ENCODE results near the gene FBXO42.
A peak's percentile ranks its signal among the peaks of the same experiment; 100 is the strongest.

The FBXO42 gene

DNA sequence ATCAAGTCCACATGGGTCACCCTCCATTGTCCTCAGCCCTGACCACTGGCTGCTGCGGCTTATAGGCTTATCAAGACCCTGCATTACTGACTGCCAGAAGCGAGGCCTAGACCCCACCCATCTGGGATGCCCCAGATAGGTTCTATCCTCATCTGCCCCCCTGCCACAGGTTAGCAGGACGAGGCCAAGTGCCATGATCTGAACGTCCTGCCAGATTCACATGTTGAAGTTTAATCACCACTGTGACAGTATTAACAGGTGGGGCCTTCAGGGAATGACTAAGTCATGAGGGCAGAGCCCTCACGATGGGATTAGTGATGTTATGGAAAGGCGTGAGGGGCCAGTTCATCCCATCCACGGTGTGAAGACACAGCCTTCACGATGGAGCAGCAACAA lies 109.1 kb downstream of the FBXO42 start:
- Mint-ChIP-seq H3K27me3 (no peaks in the 10 kb centered on the region), H3K4me1 (peaks cover 18% of the 10 kb centered on the region), H3K4me3 (no peak overlapping the region), H3K27ac (no peak overlapping the region), H3K36me3 (peaks cover 3% of the 10 kb centered on the region), H3K9me3 (peaks cover 3% of the 10 kb centered on the region)
- no peak for DNase-seq
- CTCF ChIA-PET, result interaction anchor here (1.0 to 5.5 kb wide), 10 partner anchors 11 to 169 kb away, joined by 3 to 53 read pairs (median 8); partner anchors contain the start of gene FAM131C

DNA sequence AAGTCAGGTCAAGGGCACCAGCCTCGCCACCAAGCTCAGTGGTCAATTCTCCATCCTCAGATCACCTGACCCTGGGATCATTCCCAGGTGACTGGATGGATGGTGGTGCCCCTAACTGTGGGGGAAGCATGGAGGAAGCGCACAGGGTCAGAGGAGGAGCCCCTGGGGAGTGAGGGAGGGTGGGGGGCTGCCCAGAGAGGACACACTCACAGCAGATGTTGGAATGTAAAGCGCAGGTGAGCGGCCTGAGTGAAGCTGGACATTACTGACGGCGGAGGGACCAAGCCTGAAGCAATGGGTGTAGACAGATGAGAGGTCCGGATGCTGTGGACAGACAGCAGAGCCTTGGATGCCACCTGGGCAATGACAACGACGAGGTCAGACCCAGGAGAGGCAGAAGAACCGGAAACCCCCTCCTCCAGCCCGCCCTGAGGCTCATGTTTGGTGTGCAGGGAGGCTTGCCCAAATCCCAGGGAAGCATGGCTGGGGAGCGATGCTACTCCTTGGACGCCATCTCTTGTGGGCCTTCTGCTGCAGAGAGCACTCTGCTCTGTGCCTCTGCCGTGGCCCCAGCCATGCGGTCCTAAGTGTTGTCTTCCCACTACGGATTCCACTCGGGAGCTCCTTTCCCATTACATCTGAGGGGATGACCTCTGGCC lies 109.6 kb downstream of the FBXO42 start:
- peaks cover 3% of the 10 kb centered on the region for H3K9me3 Mint-ChIP-seq
- DNase-seq, result no peak
- CTCF ChIA-PET, result interaction anchor here (1.0 to 5.5 kb wide), 8 partner anchors 11 to 164 kb away, joined by 4 to 53 read pairs (median 10); no protein-coding TSS in a partner anchor
- H3K4me1 Mint-ChIP-seq, result peaks cover 21% of the 10 kb centered on the region
- peaks cover 3% of the 10 kb centered on the region for H3K36me3 Mint-ChIP-seq
- no peak overlapping the region for H3K27ac Mint-ChIP-seq
- H3K27me3 Mint-ChIP-seq, result no peaks in the 10 kb centered on the region
- no peak overlapping the region for H3K4me3 Mint-ChIP-seq

DNA sequence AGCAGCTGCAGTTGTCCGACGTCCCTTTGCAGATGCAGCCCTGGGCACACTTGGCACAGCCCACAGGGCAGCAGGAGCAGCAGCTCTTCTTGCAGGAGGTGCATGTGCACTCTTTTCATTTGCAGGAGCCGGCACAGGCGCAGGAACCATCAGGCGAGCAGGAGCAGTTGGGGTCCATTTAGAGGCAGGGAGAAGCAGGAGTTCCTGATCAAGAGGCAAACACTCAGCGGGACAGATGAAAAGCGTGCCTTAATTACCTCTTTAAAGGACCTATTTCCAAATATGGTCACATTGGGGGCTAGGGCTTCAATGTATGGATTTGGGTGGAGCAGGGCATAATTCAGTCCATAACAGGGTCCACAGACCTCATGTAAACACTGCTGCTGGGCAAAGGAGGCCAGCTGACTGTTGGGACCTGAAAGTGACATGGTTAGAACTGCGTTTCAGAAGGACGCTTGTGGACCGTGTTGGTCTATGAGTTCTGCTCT lies 111.0 kb downstream of the FBXO42 start:
- Mint-ChIP-seq H3K27ac (no peak overlapping the region), H3K36me3 (no peaks in the 10 kb centered on the region), H3K27me3 (no peaks in the 10 kb centered on the region), H3K4me1 (peaks cover 33% of the 10 kb centered on the region), H3K4me3 (no peak overlapping the region), H3K9me3 (peaks cover 3% of the 10 kb centered on the region)
- CTCF ChIA-PET, result interaction anchor here (0.5 to 5.5 kb wide), 4 partner anchors 40 to 162 kb away, joined by 3 to 53 read pairs (median 28); no protein-coding TSS in a partner anchor
- DNase-seq, result no peak

DNA sequence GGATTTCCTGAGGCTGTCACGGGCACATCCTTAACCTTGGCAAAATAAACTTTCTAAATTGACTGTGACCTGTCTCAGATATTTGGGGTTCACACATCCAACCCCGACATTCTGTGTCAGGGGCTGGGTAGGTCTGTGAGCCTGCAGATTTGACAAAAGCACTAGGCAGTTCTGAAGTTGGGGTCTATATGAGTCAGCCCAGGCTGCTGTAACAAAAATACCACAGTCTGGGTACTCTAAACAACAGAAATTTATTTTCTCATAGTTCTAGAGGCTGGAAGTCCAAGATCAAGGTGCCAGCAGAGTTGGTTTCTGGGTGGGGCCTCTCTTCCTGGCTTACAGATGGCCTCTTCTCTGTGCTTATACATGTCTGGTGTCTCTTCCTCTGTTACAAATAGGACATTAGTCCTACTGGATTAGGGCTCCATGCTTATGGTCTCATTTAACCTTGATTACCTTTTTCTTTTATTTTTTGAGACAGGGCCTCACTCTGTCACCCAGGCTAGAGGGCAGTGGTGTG lies 112.2 kb downstream of the FBXO42 start:
- H3K27ac Mint-ChIP-seq, result peak overlapping the region; percentile 42
- no peaks in the 10 kb centered on the region for H3K27me3 Mint-ChIP-seq
- no peak overlapping the region for H3K4me3 Mint-ChIP-seq
- H3K36me3 Mint-ChIP-seq, result no peaks in the 10 kb centered on the region
- DNase-seq, result no peak
- CTCF ChIA-PET, result no interaction called here
- H3K9me3 Mint-ChIP-seq, result peaks cover 3% of the 10 kb centered on the region
- peaks cover 41% of the 10 kb centered on the region for H3K4me1 Mint-ChIP-seq

DNA sequence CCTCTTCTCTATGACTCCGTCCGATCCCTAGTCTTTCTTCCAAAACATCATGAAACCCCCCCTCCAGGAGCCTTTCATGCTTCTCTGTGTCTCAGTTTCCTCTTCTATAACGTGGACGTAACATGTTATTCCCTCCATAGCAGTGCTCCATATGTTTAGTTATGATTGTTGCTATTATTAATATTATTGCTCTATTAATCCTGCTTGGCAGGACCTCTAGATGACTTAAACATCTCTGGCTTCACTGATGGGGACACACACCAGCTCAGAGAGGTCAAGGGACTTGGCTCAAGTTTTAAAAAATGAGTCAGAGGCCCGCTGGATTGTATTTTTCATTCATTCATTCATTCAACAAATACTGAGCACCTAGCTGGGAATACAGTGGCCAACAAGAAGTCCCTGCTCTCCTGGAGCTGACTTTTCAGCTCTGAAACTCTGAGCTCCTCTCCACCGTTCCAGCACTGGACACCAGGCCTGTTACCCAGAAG lies 114.9 kb downstream of the FBXO42 start:
- CTCF ChIA-PET, result interaction anchor here (0.7 to 1.4 kb wide), 4 partner anchors 25 to 164 kb away, joined by 3 to 5 read pairs (median 4); partner anchors contain the start of genes ARHGEF19 and FAM131C
- Mint-ChIP-seq H3K4me1 (peaks cover 39% of the 10 kb centered on the region), H3K27ac (peak overlapping the region; percentile 81), H3K4me3 (peak overlapping the region; percentile 75), H3K27me3 (no peaks in the 10 kb centered on the region), H3K9me3 (peaks cover 3% of the 10 kb centered on the region), H3K36me3 (no peaks in the 10 kb centered on the region)
- DNase-seq, result no peak

DNA sequence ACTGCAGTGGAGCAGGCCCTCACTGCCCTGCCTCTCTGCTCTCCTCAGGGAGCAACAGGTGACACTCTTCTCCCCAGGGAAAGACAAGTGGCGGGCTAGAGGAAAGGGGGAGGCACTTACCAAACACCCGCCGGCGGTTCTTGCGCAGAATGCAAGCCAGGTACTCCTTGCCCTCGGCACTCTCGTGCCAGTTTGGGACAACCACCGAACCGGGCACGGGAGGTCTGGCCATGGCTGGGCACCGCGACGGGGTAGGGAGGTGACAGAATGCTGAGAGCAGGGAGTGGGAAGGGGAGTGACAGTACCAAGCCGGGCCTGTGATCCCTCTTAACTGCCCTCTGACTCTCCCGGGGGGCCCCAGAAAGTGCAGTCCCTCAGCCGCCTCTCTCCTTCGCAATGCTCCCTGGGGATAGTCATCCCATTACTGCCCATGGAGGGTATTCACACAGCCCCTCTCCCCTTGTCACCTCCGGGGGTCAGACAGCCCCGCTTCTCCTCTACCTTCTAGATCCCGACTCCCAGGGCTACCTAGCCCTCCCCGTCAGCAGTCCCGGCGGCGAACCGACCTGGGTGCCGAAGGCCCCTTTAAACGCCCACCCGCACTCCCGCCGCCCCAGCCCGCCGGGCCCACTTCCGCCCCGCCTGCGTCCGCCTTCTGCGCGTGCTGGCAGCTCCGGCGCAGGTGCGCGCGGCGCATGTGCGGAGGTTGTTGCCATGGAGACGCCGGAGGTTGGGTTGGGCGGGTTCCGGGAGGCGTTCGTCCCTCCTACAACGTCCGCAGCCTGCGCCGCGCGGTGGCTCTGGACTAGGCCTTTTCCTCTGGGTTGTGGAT lies 115.6 kb downstream of the FBXO42 start, which contains the start of gene CPLANE2:
TSS of gene CPLANE2 (minus strand) at position 673 of the 832 bp plus-strand sequence. CDS start at position 232, 441 bp downstream.
- Mint-ChIP-seq H3K4me1 (peaks cover 39% of the 10 kb centered on the region), H3K9me3 (peaks cover 3% of the 10 kb centered on the region), H3K27ac (peak within 1 kb of the TSS; percentile 81)

DNA sequence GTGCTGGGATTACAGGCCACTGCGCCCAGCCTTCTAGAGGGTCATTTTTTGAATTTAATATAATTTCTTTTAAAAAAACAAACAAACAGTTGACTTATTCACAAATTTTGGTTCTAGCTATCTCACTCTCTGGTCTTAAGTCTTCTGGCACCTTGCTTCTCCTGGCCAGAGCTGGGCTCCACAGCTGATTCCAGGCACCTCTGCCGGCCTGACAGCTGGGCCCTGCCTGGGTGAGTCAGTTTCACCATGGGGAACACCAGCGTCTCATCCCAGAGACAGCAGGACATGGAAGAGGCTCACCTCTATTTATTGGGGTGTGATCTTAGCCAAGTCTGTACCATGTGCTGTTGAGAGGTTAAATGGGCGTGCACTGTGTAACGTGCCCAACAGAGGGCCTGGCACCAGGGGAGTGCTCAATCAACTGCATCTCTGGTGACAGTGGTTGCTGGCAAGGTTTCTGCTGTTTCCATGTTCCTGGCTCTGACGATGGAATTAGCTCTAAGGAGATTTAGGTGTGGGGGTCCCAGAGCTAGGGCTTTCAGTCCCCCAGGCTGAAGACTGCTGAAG lies 116.3 kb downstream of the FBXO42 start:
- peaks cover 3% of the 10 kb centered on the region for H3K9me3 Mint-ChIP-seq
- H3K4me3 Mint-ChIP-seq, result peak overlapping the region; percentile 75
- H3K4me1 Mint-ChIP-seq, result peaks cover 39% of the 10 kb centered on the region
- no peaks in the 10 kb centered on the region for H3K36me3 Mint-ChIP-seq
- CTCF ChIA-PET, result interaction anchor here (0.8 to 1.6 kb wide), 7 partner anchors 10 to 153 kb away, joined by 3 to 4 read pairs (median 4); no protein-coding TSS in a partner anchor
- no peaks in the 10 kb centered on the region for H3K27me3 Mint-ChIP-seq
- DNase-seq, result peak; percentile 67
- peak overlapping the region; percentile 81 for H3K27ac Mint-ChIP-seq

More for the DNA sequence above, 115.6 kb downstream of the FBXO42 start, which contains the start of gene CPLANE2:
- DNase-seq, result peak; percentile 97
- Mint-ChIP-seq H3K36me3 (no peaks in the 10 kb centered on the region), H3K4me3 (peak within 1 kb of the TSS; percentile 75), H3K27me3 (no peaks in the 10 kb centered on the region)
- CTCF ChIA-PET, result interaction anchor here (1.1 to 1.6 kb wide), 5 partner anchors 17 to 154 kb away, joined by 3 to 4 read pairs (median 4); partner anchors contain the start of gene ARHGEF19

DNA sequence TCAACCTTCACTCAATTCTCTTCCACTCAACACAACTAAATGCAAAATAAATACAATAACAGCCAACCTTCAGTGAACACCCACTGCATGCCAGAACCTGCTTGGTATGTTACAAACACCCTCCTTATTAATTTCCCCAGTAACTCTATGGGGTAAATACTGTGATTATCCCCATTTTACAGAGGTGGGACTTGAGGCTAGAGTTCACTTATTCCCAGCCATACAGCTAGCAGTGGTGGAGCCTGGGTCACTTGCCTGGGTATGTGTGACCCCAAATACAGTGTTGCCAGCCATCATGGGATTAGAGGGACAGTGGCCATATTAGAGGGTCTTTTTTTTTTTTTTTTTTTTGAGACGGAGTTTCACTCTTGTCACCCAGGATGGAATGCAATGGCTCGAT lies 116.9 kb downstream of the FBXO42 start:
- Mint-ChIP-seq H3K36me3 (no peaks in the 10 kb centered on the region), H3K27ac (no peak overlapping the region), H3K27me3 (no peaks in the 10 kb centered on the region), H3K9me3 (peaks cover 3% of the 10 kb centered on the region), H3K4me3 (peak overlapping the region; percentile 52), H3K4me1 (peaks cover 39% of the 10 kb centered on the region)
- DNase-seq, result no peak
- CTCF ChIA-PET, result interaction anchor here (0.8 to 1.6 kb wide), 6 partner anchors 10 to 153 kb away, joined by 3 to 4 read pairs (median 4); no protein-coding TSS in a partner anchor

DNA sequence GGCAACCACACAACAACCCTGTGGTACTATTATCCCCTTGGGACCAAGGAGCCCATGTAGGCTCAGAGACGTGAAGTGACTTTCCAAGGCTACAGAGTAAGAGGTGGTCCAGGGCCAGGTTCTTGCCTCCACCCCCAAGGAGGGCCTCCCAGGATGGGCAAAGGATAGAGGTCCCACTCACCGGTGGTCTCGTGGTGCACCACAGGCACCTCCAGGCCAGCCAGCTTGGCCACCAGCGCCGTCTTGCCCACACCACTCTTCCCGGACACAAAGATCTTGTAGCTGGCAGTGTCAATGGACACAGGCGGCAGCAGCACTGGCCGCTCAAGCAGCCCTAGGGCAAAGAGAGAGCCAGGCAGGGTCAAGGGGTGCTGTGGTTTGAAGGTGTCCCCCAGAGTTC lies 118.8 kb downstream of the FBXO42 start:
- H3K4me3 Mint-ChIP-seq, result no peak overlapping the region
- no peaks in the 10 kb centered on the region for H3K9me3 Mint-ChIP-seq
- no peak overlapping the region for H3K27ac Mint-ChIP-seq
- peaks cover 31% of the 10 kb centered on the region for H3K4me1 Mint-ChIP-seq
- H3K36me3 Mint-ChIP-seq, result peaks cover 5% of the 10 kb centered on the region
- CTCF ChIA-PET, result no interaction called here
- DNase-seq, result no peak
- H3K27me3 Mint-ChIP-seq, result peaks cover 13% of the 10 kb centered on the region

DNA sequence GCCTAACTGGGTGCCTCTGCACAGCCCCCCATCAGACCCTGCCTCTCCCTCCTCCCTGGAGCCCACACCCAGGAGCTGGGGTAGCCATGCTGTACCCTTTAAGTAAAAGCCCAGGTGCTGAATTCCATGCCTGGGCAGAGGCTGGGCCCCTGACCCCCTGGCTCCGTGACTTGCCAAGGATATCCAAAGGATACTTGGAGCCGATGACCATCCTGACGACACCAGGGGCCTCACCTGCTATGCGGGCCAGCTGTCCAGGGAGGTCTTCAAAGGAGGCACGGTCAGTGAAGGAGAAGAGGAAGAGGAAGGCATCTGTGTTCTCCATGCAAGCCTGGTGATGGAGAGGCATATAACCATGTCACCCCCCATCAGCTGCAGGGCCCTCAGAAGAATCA lies 120.0 kb downstream of the FBXO42 start:
- CTCF ChIA-PET, result no interaction called here
- Mint-ChIP-seq H3K4me3 (no peak overlapping the region), H3K9me3 (no peaks in the 10 kb centered on the region)

DNA sequence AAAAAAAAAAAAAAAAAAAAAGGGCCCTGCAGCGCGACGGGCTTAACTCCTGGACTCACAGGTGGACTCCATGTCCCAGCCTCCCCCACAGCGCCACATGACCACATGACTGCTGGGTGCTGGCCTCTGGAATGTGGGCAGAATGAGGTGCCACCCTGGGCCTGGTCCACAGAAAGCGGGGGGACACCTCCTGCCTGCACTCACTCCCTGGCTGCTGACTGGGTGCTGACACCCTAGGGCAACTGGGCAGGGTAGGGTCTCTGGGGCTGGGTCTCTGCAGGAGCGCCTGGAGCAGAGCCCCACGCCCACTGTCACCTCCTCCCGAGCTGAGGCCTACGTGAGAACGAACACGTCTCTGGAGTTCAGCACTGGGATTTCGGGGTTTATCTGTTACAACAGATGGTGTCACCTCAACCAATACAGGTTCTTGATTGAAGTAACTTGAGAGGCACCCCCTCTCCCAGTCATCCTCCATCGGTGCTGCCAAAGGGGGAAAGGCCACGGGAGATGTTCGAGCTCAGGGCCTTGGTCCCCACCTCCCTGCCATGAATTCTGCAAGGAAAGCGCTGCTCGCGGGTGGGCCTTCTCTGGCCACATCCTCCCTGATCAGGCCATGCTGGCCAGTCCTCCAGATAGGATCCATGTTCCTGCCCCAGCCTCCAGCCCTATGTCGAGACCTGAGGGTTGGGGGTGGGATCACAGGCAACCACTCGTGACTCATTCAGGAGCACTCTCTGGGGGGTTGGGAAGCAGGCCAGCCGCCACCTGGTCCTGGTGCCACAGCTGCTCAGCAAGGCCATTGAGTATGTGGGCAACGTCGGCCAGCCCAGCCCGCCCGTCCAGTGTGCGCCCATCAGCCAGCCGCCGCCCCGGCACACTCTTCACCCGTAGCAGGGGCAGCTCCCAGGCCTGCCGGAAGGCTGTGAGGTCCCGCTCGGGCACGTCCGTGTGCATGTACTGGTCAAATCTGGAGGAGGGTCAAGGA lies 120.7 kb downstream of the FBXO42 start:
- peaks cover 31% of the 10 kb centered on the region for H3K27me3 Mint-ChIP-seq
- H3K4me3 Mint-ChIP-seq, result no peak overlapping the region
- peaks cover 24% of the 10 kb centered on the region for H3K4me1 Mint-ChIP-seq
- peaks cover 9% of the 10 kb centered on the region for H3K36me3 Mint-ChIP-seq
- no peak overlapping the region for H3K27ac Mint-ChIP-seq
- no peaks in the 10 kb centered on the region for H3K9me3 Mint-ChIP-seq
- no peak for DNase-seq
- CTCF ChIA-PET, result no interaction called here

More for the DNA sequence above, 120.0 kb downstream of the FBXO42 start:
- peaks cover 29% of the 10 kb centered on the region for H3K4me1 Mint-ChIP-seq
- H3K27me3 Mint-ChIP-seq, result peaks cover 24% of the 10 kb centered on the region
- no peak overlapping the region for H3K27ac Mint-ChIP-seq
- peaks cover 9% of the 10 kb centered on the region for H3K36me3 Mint-ChIP-seq
- no peak for DNase-seq

DNA sequence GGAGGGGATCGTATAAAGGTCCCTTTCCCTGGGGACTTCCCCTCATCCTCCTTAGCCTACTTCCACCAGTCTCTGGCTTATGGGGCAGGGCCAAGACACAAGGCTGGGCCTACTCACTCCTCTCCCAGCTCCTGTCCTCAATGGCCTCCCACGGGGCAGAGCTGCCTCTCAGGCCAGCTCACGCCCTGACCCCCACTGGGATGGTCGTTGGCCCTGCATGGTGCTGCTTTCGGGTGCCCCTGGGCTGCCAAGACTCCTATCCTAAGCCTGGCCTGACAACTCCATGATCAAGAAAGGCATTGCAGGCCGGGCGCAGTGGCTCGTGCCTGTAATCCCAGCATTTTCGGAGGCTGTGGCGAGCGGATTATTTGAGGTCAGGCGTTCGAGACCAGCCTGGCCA lies 121.5 kb downstream of the FBXO42 start:
- Mint-ChIP-seq H3K27ac (no peak overlapping the region), H3K36me3 (peaks cover 10% of the 10 kb centered on the region), H3K27me3 (peaks cover 40% of the 10 kb centered on the region), H3K4me1 (peaks cover 21% of the 10 kb centered on the region), H3K4me3 (no peak overlapping the region), H3K9me3 (no peaks in the 10 kb centered on the region)
- CTCF ChIA-PET, result no interaction called here
- no peak for DNase-seq
